HepG2 (cell line): Measurements from ENCODE around the gene C3orf22. TPM values are rescaled to one million over a fixed set of nuclear protein-coding genes. Genes with fewer than 3 reads are reported as not detected.

Source experiments
- ATAC-seq: fragments of 200-7000 bp; cut with Tn5 transposase; 3 replicates; pipeline ENCODE4 v1.9.1; 2020; ENCODE audit warnings: mild to moderate bottlenecking, moderate library complexity
- BruUV-seq: library from RNA; stranded (reverse); fragments of 400-500 nt; replicated peaks from 2 replicates; lab custom pipeline; 2021; lab: Mats Ljungman, UMichigan
- CTCF ChIA-PET: fragments of 300-600 bp; formaldehyde crosslinking; extraction: SDS; loops from one replicate; lab custom pipeline; 2021; ENCODE audit warnings: low total read pairs, inconsistent platforms, low intra/inter-chr PET ratio; lab: Yijun Ruan, JAX
- POLR2A ChIA-PET: fragments of 350-600 bp; sonication (Branson Sonifier 250); formaldehyde crosslinking; loops from one replicate; lab custom pipeline; 2020; ENCODE audit warnings: antibody characterized with exemption, inconsistent platforms; lab: Yijun Ruan, JAX
- DNase-seq: peaks from one replicate; pipeline ENCODE4 v3.0.0-alpha.2; 2015; ENCODE audit warnings: low spot score
- FAIRE-seq: peaks from 3 replicates; lab custom pipeline; 2011; peaks lifted over from hg19 to GRCh38; lab: Jason Lieb, UNC
- H2AFZ ChIP-seq: one replicate; pipeline ENCODE4 v1.6.1; 2011; ENCODE audit warnings: low read length, inconsistent platforms
- H3K27ac ChIP-seq: fragments of 300-600 bp; 3 replicates; pipeline ENCODE4 v1.8.0; 2011; ENCODE audit warnings: mixed run types, mild to moderate bottlenecking, mixed read lengths, low read length, inconsistent platforms; ENCODE audit not compliant: insufficient read depth; ENCODE audit errors: extremely low read length
- H3K27me3 ChIP-seq, 2 experiments: fragments of 200-600 bp in 1 of 2; 2 replicates in 1 of 2; 3 replicates in 1 of 2; pipeline versions ENCODE4 v1.6.0 to v1.8.0; 2011; ENCODE audit warnings: low read length in 2 of 2, mild to moderate bottlenecking in 2 of 2, moderate library complexity in 2 of 2, inconsistent platforms in 1 of 2; ENCODE audit not compliant: insufficient read depth in 2 of 2, control insufficient read depth in 1 of 2
- H3K36me3 ChIP-seq, 2 experiments: fragments of 200-600 bp in 1 of 2; replicated peaks in 1 of 2; 2 replicates in 1 of 2; 3 replicates in 1 of 2; pipeline versions ENCODE4 v1.5.1 to v1.8.0; 2011; ENCODE audit warnings: low read length in 2 of 2, inconsistent platforms in 1 of 2; ENCODE audit not compliant: insufficient read depth in 2 of 2, control insufficient read depth in 1 of 2
- H3K4me1 ChIP-seq: 2 replicates; pipeline ENCODE4 v1.5.1; 2012; ENCODE audit warnings: low read length, inconsistent platforms; ENCODE audit not compliant: insufficient read depth
- H3K4me2 ChIP-seq: 2 replicates; pipeline ENCODE4 v1.6.0; 2011; ENCODE audit warnings: low read depth, low read length, inconsistent platforms
- H3K4me3 ChIP-seq, 3 experiments: fragments of 200-600 bp in 1 of 3; sonication (generic), shearing (Covaris generic) in 1 of 3; replicated peaks in 1 of 3; 2 replicates each; pipeline ENCODE4 v1.5.1; 2011 to 2016; ENCODE audit warnings: low read length in 3 of 3, inconsistent platforms in 2 of 3, low read depth in 2 of 3, mild to moderate bottlenecking in 2 of 3, control low read depth in 1 of 3, mixed read lengths in 1 of 3; ENCODE audit not compliant: insufficient read depth in 1 of 3
- H3K79me2 ChIP-seq: one replicate; pipeline ENCODE4 v1.6.1; 2011; ENCODE audit warnings: low read length, inconsistent platforms; ENCODE audit not compliant: insufficient read depth
- H3K9ac ChIP-seq: 2 replicates; pipeline ENCODE4 v1.6.0; 2011; ENCODE audit warnings: mild to moderate bottlenecking, low read depth, low read length, inconsistent platforms; ENCODE audit not compliant: insufficient read depth
- H3K9me3 ChIP-seq: 2 replicates; pipeline ENCODE4 v1.5.1; 2012; ENCODE audit warnings: mild to moderate bottlenecking, low read length
- H4K20me1 ChIP-seq: 2 replicates; pipeline ENCODE4 v1.6.0; 2011; ENCODE audit warnings: inconsistent platforms, mild to moderate bottlenecking, low read length, moderate library complexity; ENCODE audit not compliant: insufficient read depth
- ATF1 ChIP-seq: IDR thresholded peaks from 2 replicates; pipeline ENCODE4 v1.6.1; 2016; ENCODE audit warnings: mild to moderate bottlenecking, control low read depth
- CREB1 ChIP-seq, 2 experiments: fragments of 450-650 bp in 1 of 2; IDR thresholded peaks; 2 replicates each; pipeline ENCODE4 v1.6.1; 2016 to 2017; ENCODE audit warnings: control low read depth in 1 of 2, mild to moderate bottlenecking in 1 of 2, missing compliant biosample characterization in 1 of 2, missing genetic modification characterization in 1 of 2
- NFAT5 ChIP-seq: sonication (generic); formaldehyde crosslinking; IDR thresholded peaks from 2 replicates; pipeline ENCODE4 v1.4.0; 2020; ENCODE audit warnings: missing genetic modification reagents
- RNF2 ChIP-seq: fragments of 450-650 bp; conservative IDR thresholded peaks from 2 replicates; pipeline ENCODE4 v1.6.1; 2016; ENCODE audit warnings: low read depth
- RORA ChIP-seq: sonication (generic); formaldehyde crosslinking; IDR thresholded peaks from 2 replicates; pipeline ENCODE4 v1.5.0; 2020; ENCODE audit warnings: mild to moderate bottlenecking, missing genetic modification reagents, moderate library complexity
- SAP130 ChIP-seq: IDR thresholded peaks from 2 replicates; pipeline ENCODE4 v1.6.1; 2016; ENCODE audit warnings: low read depth
- SP5 ChIP-seq: IDR thresholded peaks from 2 replicates; pipeline ENCODE4 v1.6.1; 2016; ENCODE audit warnings: low read depth, borderline replicate concordance
- SRSF9 ChIP-seq: fragments of 200-400 bp; formaldehyde crosslinking; IDR thresholded peaks from 2 replicates; pipeline ENCODE4 v1.6.1; 2018; ENCODE audit warnings: borderline replicate concordance, mild to moderate bottlenecking, low read depth, low read length; ENCODE audit not compliant: insufficient read depth, poor library complexity, severe bottlenecking
- ZFP41 ChIP-seq: sonication (generic); formaldehyde crosslinking; IDR thresholded peaks from 2 replicates; pipeline ENCODE4 v1.4.0; 2020; ENCODE audit warnings: mild to moderate bottlenecking, missing genetic modification reagents, borderline replicate concordance
- ZFYVE20 ChIP-seq: sonication (generic); formaldehyde crosslinking; IDR thresholded peaks from 2 replicates; pipeline ENCODE4 v1.8.0; 2023; ENCODE audit warnings: low read depth, mild to moderate bottlenecking, moderate library complexity, missing genetic modification reagents, borderline replicate concordance
- ZNF10 ChIP-seq: sonication (generic); formaldehyde crosslinking; IDR thresholded peaks from 2 replicates; pipeline ENCODE4 v1.4.0; 2020; ENCODE audit warnings: mild to moderate bottlenecking, low read depth, missing genetic modification reagents, borderline replicate concordance
- ZNF354B ChIP-seq: sonication (generic); formaldehyde crosslinking; IDR thresholded peaks from 2 replicates; pipeline ENCODE4 v1.8.0; 2022; ENCODE audit warnings: mild to moderate bottlenecking, missing genetic modification reagents
- WGBS: methylation state at CpG from one replicate; pipeline ENCODE4 v1.1.6; 2017; ENCODE audit warnings: low lambda C conversion rate; 5-methylcytosine and 5-hydroxymethylcytosine counted together
- in situ Hi-C: cut with HindIII; loops from 2 replicates; pipeline ENCODE4 v1.10.0; 2017; ENCODE audit warnings: low pct_unique_long_range_greater_than_20kb; ENCODE audit not compliant: extremely low pct_ligation_motif_present
- intact Hi-C: fragments of 100-400 bp; cut with micrococcal nuclease; formaldehyde crosslinking; loops from one replicate; pipeline ENCODE4 v1.10.0; 2022; ENCODE audit not compliant: unreplicated experiment
- polyA plus RNA-seq, 8 experiments: library from polyadenylated mRNA; depleted of rRNA in 3 of 8; stranded (reverse) in 7 of 8; unstranded in 1 of 8; fragments of >200 nt; fragmentation: Illumina TruSeq in 4 of 8; extraction: Trizol in 4 of 8; gene quantifications; 2 replicates each; pipeline versions ENCODE4 v1.2.1 to v1.2.3, GENCODE V29; 2011 to 2016; ENCODE audit warnings: low read depth in 4 of 8, missing spikeins in 1 of 8, mixed read lengths in 1 of 8; ENCODE audit not compliant: insufficient read depth in 1 of 8
- total RNA-seq, 5 experiments: library from RNA; depleted of rRNA; stranded (reverse); fragments of >200 nt; fragmentation: Illumina TruSeq; extraction: Trizol; gene quantifications; 2 replicates each; pipeline ENCODE4 v1.2.3, GENCODE V29; 2016; ENCODE audit warnings: low read depth in 1 of 5

C3orf22 gene
- total and polyA plus RNA-seq, 2 of the 13 experiments (the other 11 are each of a cell fraction or from before 2014, with no cell fraction given) = not detected

GRCh38 chr3:126553284-126554084, 5.2 kb downstream of the C3orf22 start:
- DNase-seq = no peak
- no peak for FAIRE-seq

More at GRCh38 chr3:126553284-126554084, 5.2 kb downstream of the C3orf22 start:
- intact Hi-C loops (loop anchor here (10.0 kb wide), 2 partner anchors 59 to 921 kb away; no protein-coding TSS in a partner anchor), in situ Hi-C loops (no loop called here)
- ChIA-PET CTCF (no interaction called here), POLR2A (interaction anchor here (1.3 to 1.5 kb wide), 2 partner anchors 29 to 30 kb away, joined by 3 read pairs; no protein-coding TSS in a partner anchor)
- Histone ChIP-seq H3K27me3 (peaks cover 7 to 40% of the 10 kb centered on the region in 2 experiments; a peak in 3 of 5 replicates), H2AFZ (no peak overlapping the region), H3K79me2 (no peaks in the 10 kb centered on the region), H3K9me3 (no peaks in the 10 kb centered on the region), H3K9ac (no peak overlapping the region), H3K4me1 (peaks cover 8% of the 10 kb centered on the region; the same call in 1 of the 2 replicates), H3K4me3 (no peak overlapping the region), H3K36me3 (no peaks in the 10 kb centered on the region), H4K20me1 (no peaks in the 10 kb centered on the region), H3K4me2 (no peak overlapping the region), H3K27ac (no peak overlapping the region)
- TF ChIP-seq NFAT5 (CRISPR knock-in tag) (no peak), SP5 (CRISPR knock-in tag) (no peak), ZFYVE20 (CRISPR knock-in tag) (no peak), RNF2 (no peak), SAP130 (CRISPR knock-in tag) (no peak), CREB1 (IDR thresholded peaks at IDR 0.05) (no peak), CREB1 (CRISPR knock-in tag; IDR thresholded peaks at IDR 0.05) (no peak), ZFP41 (no peak), ZNF10 (CRISPR knock-in tag) (no peak), ATF1 (CRISPR knock-in tag) (no peak), RORA (no peak), SRSF9 (no peak), ZNF354B (CRISPR knock-in tag) (no peak)
- no TSS peak for BruUV-seq
- WGBS = 38% methylated on average over 14 of the region's 19 CpGs
- no peak for ATAC-seq
